Measurements from ENCODE around the gene COLEC11. TPM values are rescaled to one million over a fixed set of nuclear protein-coding genes. Genes with fewer than 3 reads are reported as not detected.

COLEC11 gene
- total and polyA plus RNA-seq, 2 of the 13 experiments (the other 11 are each of a cell fraction or from before 2014, with no cell fraction given), result 1.5 to 3.0 TPM

DNA sequence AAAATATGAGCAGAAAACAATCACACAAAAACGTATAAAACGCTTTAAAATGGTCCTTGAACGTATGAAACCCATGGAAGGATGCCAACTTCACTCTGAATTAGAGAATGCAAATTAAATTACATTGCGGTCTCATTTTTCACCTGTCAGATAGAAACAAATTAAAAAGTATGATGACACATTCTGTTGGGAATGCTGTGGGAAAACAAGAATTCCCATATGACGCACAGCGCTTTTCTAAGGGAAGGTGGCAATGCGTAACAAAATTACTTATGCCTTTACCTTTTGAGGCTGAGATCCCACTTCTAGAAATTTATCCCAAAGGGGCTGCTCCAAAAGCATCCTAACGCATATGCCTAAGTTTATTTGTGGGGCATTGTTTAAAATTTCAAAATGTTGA is 23.6 kb upstream of the COLEC11 start:
- H3K27me3 ChIP-seq (ENCODE audit: control insufficient read depth in 1 of 2, insufficient read depth in 2 of 2, low read length in 2 of 2), result no peaks in the 10 kb centered on the region; a peak in 1 of 5 replicates
- no TSS peak for BruUV-seq (replicated peaks)
- 81% methylated on average over 8 of the region's 8 CpGs for WGBS (ENCODE audit: low lambda C conversion rate)
- H3K4me3 ChIP-seq (replicated peaks in 1 of 3; ENCODE audit: insufficient read depth in 1 of 3, low read depth in 2 of 3, low read length in 3 of 3), result no peak overlapping the region
- DNase-seq (ENCODE audit: low spot score), result no peak
- in situ Hi-C loops (cut with HindIII; ENCODE audit: extremely low pct_ligation_motif_present, low pct_unique_long_range_greater_than_20kb), result no loop called here
- ChIA-PET CTCF (ENCODE audit: low intra/inter-chr PET ratio, low total read pairs) (interaction anchor here (0.9 kb wide), 1 partner anchor 147 kb away, joined by 3 read pairs; no protein-coding TSS in a partner anchor), POLR2A (no interaction called here)
- no peak overlapping the region for H2AFZ ChIP-seq (ENCODE audit: low read length)
- H4K20me1 ChIP-seq (ENCODE audit: insufficient read depth, low read length), result peaks cover 7% of the 10 kb centered on the region
- H3K79me2 ChIP-seq (ENCODE audit: insufficient read depth, low read length), result peaks cover 12% of the 10 kb centered on the region
- TF ChIP-seq, protein P1, sequence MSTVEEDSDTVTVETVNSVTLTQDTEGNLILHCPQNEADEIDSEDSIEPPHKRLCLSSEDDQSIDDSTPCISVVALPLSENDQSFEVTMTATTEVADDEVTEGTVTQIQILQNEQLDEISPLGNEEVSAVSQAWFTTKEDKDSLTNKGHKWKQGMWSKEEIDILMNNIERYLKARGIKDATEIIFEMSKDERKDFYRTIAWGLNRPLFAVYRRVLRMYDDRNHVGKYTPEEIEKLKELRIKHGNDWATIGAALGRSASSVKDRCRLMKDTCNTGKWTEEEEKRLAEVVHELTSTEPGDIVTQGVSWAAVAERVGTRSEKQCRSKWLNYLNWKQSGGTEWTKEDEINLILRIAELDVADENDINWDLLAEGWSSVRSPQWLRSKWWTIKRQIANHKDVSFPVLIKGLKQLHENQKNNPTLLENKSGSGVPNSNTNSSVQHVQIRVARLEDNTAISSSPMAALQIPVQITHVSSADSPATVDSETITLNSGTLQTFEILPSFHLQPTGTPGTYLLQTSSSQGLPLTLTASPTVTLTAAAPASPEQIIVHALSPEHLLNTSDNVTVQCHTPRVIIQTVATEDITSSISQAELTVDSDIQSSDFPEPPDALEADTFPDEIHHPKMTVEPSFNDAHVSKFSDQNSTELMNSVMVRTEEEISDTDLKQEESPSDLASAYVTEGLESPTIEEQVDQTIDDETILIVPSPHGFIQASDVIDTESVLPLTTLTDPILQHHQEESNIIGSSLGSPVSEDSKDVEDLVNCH (CRISPR knock-in tag; IDR thresholded peaks at IDR 0.05), result no peak
- no peak for TF ChIP-seq RAD21 (CRISPR knock-in tag; IDR thresholded peaks at IDR 0.05)
- TF ChIP-seq HOXA5 (CRISPR knock-in tag; IDR thresholded peaks at IDR 0.05), result no peak
- no peak for TF ChIP-seq EHMT2 (IDR thresholded peaks at IDR 0.05; ENCODE audit: borderline replicate concordance, low read depth, low read length)
- no peak for TF ChIP-seq ATF7-NPFF (CRISPR knock-in tag; IDR thresholded peaks at IDR 0.05; ENCODE audit: low read depth)
- TF ChIP-seq PBX3 (CRISPR knock-in tag; IDR thresholded peaks at IDR 0.05; ENCODE audit: borderline replicate concordance), result no peak
- no peak for TF ChIP-seq DRAP1 (CRISPR knock-in tag; IDR thresholded peaks at IDR 0.05)
- no peak for TF ChIP-seq ZNF10 (CRISPR knock-in tag; IDR thresholded peaks at IDR 0.05; ENCODE audit: borderline replicate concordance, low read depth)
- TF ChIP-seq, protein P2, sequence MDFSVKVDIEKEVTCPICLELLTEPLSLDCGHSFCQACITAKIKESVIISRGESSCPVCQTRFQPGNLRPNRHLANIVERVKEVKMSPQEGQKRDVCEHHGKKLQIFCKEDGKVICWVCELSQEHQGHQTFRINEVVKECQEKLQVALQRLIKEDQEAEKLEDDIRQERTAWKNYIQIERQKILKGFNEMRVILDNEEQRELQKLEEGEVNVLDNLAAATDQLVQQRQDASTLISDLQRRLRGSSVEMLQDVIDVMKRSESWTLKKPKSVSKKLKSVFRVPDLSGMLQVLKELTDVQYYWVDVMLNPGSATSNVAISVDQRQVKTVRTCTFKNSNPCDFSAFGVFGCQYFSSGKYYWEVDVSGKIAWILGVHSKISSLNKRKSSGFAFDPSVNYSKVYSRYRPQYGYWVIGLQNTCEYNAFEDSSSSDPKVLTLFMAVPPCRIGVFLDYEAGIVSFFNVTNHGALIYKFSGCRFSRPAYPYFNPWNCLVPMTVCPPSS (IDR thresholded peaks at IDR 0.05), result no peak
- TF ChIP-seq ZNF24 (IDR thresholded peaks at IDR 0.05), result no peak
- TF ChIP-seq MXI1 (IDR thresholded peaks at IDR 0.05; ENCODE audit: borderline replicate concordance, low read depth, low read length), result no peak
- TF ChIP-seq ZSCAN20 (CRISPR knock-in tag; IDR thresholded peaks at IDR 0.05; ENCODE audit: borderline replicate concordance), result no peak
- no peak for TF ChIP-seq MIER3 (CRISPR knock-in tag; IDR thresholded peaks at IDR 0.05; ENCODE audit: borderline replicate concordance)
- TF ChIP-seq SAP130 (CRISPR knock-in tag; IDR thresholded peaks at IDR 0.05; ENCODE audit: low read depth), result no peak
- H3K4me1 ChIP-seq (ENCODE audit: insufficient read depth, low read length), result peaks cover 24% of the 10 kb centered on the region
- no peak for ATAC-seq
- intact Hi-C loops (cut with micrococcal nuclease; ENCODE audit: unreplicated experiment), result no loop called here
- H3K9me3 ChIP-seq (ENCODE audit: low read length), result no peaks in the 10 kb centered on the region
- H3K36me3 ChIP-seq (replicated peaks in 1 of 2; ENCODE audit: control insufficient read depth in 1 of 2, insufficient read depth in 2 of 2, low read length in 2 of 2), result peaks cover 0 to under 1% of the 10 kb centered on the region in 2 experiments; a peak in 2 of 5 replicates
- H3K27ac ChIP-seq (ENCODE audit: extremely low read length, insufficient read depth, low read length), result no peak overlapping the region
- H3K4me2 ChIP-seq (ENCODE audit: low read depth, low read length), result no peak overlapping the region
- no peak for FAIRE-seq
- no peak overlapping the region for H3K9ac ChIP-seq (ENCODE audit: insufficient read depth, low read depth, low read length)
